NCI-H128 (cell line): Measurements from ENCODE around the gene DPYSL3.

Source experiments
- DNase-seq: peaks from one replicate; lab custom pipeline; 2025; ENCODE audit not compliant: unreplicated experiment; lab: John Stamatoyannopoulos, UW

The DPYSL3 gene

GRCh38 chr5:147406636-147407035 lies 103.2 kb downstream of the DPYSL3 start:
- DNase-seq: no peak

- DNase-seq: no peak
These were observed 105.2 kb downstream of the DPYSL3 start for GRCh38 chr5:147404706-147405105.

GRCh38 chr5:147403651-147404640 lies 105.9 kb downstream of the DPYSL3 start:
- DNase-seq: no peak

GRCh38 chr5:147400881-147401280 lies 109.0 kb downstream of the DPYSL3 start:
- no peak for DNase-seq

GRCh38 chr5:147400126-147400809 lies 109.6 kb downstream of the DPYSL3 start:
- DNase-seq: no peak

GRCh38 chr5:147398860-147399259 lies 111.0 kb downstream of the DPYSL3 start:
- DNase-seq: no peak

- no peak for DNase-seq
These were observed 112.3 kb downstream of the DPYSL3 start for GRCh38 chr5:147397616-147398015.

- DNase-seq: no peak
These were observed 113.6 kb downstream of the DPYSL3 start for GRCh38 chr5:147396070-147396823.

GRCh38 chr5:147393874-147394672 lies 115.8 kb downstream of the DPYSL3 start:
- no peak for DNase-seq

GRCh38 chr5:147391781-147392180 lies 118.1 kb downstream of the DPYSL3 start:
- DNase-seq: no peak

GRCh38 chr5:147390654-147391225 lies 119.1 kb downstream of the DPYSL3 start:
- no peak for DNase-seq

GRCh38 chr5:147388184-147389108 lies 121.4 kb downstream of the DPYSL3 start:
- DNase-seq: no peak

- DNase-seq: no peak
These were observed 122.8 kb downstream of the DPYSL3 start for GRCh38 chr5:147387109-147387508.

- DNase-seq: no peak
These were observed 125.3 kb downstream of the DPYSL3 start for GRCh38 chr5:147384346-147385193.

- no peak for DNase-seq
These were observed 127.1 kb downstream of the DPYSL3 start for GRCh38 chr5:147382776-147383175.

- DNase-seq: no peak
These were observed 128.3 kb downstream of the DPYSL3 start for GRCh38 chr5:147381555-147381954.

- no peak for DNase-seq
These were observed 132.2 kb downstream of the DPYSL3 start for GRCh38 chr5:147377682-147378081.

- DNase-seq: no peak
These were observed 134.7 kb downstream of the DPYSL3 start for GRCh38 chr5:147375151-147375550.
